Fibroblast of villous mesenchyme (primary cell): ENCODE measurements around the gene APP. TPM values are rescaled to one million over a fixed set of nuclear protein-coding genes. Genes with fewer than 3 reads are reported as not detected.

ENCODE experiments used
- DNase-seq: peaks from one replicate; pipeline ENCODE4 v3.0.0-alpha.2; 2010; ENCODE audit warnings: low read depth
- H3K4me3 ChIP-seq: 2 replicates; pipeline ENCODE4 v1.5.1; 2011; ENCODE audit warnings: low read depth, mild to moderate bottlenecking, low read length
- CTCF ChIP-seq: IDR thresholded peaks from 2 replicates; pipeline ENCODE4 v1.5.1; 2012; ENCODE audit warnings: low read depth, mild to moderate bottlenecking, low read length; ENCODE audit not compliant: insufficient read depth
- total RNA-seq: library from RNA; depleted of rRNA; stranded (reverse); fragments of >200 nt; gene quantifications from 2 replicates; pipeline ENCODE4 v1.2.3, GENCODE V29; 2012

Gene APP
- total RNA-seq, 1 donor, result 353 TPM

DNA sequence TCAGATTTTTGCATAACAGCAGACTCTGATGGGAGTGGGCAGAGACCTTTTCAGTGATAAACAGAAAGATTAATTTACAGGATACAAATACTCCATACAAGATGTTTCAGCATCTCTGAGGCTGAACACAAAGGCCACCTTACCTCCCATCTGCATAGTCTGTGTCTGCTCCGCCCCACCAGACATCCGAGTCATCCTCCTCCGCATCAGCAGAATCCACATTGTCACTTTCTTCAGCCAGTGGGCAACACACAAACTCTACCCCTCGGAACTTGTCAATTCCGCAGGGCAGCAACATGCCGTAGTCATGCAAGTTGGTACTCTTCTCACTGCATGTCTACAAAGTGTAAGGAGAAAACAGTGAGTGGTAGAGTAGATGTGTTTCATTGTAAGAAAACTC lies 119.7 kb downstream of the APP start:
- H3K4me3 ChIP-seq, result no peak overlapping the region
- TF ChIP-seq CTCF, result no peak
- DNase-seq, result no peak

GRCh38 chr21:26049803-26050202 lies 120.8 kb downstream of the APP start:
- no peak for TF ChIP-seq CTCF
- no peak overlapping the region for H3K4me3 ChIP-seq

DNA sequence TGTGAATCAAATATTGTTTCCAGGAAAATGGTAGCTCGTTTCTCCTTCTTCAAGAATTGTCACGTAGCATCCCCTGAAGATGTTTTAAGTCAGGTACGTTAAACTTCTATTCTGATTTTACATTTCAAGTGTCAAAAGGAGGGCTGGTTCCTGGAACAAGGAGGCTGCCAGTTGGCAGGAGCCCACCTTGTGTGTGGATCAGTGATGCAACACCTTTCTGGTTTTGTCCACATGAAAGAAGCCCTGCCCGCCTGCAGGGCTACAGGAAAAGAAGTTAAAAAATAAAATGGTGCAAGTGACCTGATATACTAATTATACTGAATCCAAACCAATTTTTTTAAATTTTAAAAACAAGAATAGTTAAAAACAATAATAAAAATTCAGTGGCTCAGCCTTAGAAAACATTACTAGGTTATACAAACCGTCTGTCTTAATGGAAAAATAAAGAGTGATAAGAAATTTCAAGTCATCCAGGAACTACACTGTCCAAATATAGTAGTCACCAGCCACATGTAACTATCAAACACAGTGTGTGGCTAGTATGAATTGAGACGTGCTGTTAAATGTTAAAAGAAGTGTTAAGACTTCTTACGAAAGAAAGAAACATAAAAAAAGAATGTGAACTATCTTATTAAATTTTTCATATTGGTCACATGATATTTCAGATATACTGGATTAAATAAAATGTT lies 123.1 kb downstream of the APP start:
- TF ChIP-seq CTCF, result no peak
- DNase-seq, result no peak
- no peak overlapping the region for H3K4me3 ChIP-seq

More at GRCh38 chr21:26049803-26050202, 120.8 kb downstream of the APP start:
- no peak for DNase-seq

GRCh38 chr21:26043891-26044290 lies 126.7 kb downstream of the APP start:
- peak; percentile 36 for DNase-seq
- TF ChIP-seq CTCF, result no peak
- H3K4me3 ChIP-seq, result no peak overlapping the region

DNA sequence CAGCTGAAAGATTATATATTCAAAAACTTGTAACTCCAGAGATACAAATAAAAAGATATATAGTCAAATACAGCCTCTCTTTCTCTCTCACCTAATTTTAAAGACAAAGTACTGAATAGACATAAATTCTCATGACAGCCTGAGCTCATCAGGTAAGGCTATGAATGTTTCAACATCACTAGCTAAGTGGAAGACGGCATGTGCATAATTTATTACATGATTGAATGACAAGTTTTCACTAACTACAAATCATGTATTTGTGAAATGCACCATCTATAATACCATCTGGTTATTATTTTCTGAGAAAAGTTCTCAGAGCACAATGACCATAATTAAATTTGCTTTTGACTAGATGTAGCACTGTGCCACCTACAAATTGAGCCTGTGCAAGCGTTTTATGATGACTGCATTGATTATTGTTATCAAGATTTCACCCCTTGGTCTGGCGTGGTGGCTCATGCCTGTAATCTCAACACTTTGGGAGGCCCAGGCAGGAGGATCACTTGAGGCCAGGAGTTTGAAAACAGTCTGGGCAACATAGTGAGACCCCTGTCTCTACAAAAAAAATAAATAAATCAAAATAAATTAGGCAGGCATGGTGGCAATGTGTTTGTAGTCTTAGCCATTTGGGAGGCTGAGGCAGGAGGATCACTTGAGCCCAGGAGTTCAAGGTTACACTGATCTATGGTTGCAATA lies 128.2 kb downstream of the APP start:
- DNase-seq, result no peak
- no peak overlapping the region for H3K4me3 ChIP-seq
- TF ChIP-seq CTCF, result no peak

DNA sequence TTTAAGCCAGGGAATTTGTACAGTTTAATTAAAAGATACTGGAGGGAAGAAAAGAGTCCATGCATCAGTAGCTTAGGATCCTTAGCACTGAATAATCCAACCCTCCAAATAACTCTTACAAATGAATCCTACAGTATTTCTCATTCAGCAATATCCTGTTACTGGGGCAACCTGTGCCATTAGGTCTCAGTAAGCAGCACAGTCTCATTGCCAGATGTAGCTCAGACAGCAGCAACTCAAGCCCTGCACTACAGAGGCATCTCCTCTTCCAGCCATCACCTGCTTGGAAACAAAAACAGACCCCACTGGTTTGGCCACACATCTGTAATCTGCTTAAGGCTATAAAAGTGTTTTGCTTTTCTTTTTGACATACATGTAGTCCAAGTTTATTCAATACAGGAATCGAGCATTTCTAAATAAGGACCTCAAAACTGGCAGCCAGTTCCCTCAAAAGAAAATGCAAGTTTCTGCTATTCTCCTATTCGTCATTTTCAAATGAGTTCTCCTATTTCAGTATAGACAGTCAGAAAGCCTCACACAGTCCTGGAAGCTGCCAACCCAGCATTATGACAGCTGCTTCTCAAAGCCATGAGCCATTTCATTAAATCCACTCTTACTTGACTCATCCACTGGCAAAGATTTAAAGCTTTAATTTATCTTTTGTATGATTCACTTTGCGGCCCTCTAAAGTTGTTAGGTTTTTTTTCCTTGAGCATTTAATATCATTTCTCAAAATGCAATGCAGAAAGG lies 129.0 kb downstream of the APP start:
- TF ChIP-seq CTCF, result no peak
- H3K4me3 ChIP-seq, result no peak overlapping the region
- DNase-seq, result no peak
